ENCODE measurements around the gene DSE.

The DSE gene

GRCh38 chr6:116388924-116389323 lies 18.2 kb downstream of the DSE start:
- TF ChIP-seq, protein P1, sequence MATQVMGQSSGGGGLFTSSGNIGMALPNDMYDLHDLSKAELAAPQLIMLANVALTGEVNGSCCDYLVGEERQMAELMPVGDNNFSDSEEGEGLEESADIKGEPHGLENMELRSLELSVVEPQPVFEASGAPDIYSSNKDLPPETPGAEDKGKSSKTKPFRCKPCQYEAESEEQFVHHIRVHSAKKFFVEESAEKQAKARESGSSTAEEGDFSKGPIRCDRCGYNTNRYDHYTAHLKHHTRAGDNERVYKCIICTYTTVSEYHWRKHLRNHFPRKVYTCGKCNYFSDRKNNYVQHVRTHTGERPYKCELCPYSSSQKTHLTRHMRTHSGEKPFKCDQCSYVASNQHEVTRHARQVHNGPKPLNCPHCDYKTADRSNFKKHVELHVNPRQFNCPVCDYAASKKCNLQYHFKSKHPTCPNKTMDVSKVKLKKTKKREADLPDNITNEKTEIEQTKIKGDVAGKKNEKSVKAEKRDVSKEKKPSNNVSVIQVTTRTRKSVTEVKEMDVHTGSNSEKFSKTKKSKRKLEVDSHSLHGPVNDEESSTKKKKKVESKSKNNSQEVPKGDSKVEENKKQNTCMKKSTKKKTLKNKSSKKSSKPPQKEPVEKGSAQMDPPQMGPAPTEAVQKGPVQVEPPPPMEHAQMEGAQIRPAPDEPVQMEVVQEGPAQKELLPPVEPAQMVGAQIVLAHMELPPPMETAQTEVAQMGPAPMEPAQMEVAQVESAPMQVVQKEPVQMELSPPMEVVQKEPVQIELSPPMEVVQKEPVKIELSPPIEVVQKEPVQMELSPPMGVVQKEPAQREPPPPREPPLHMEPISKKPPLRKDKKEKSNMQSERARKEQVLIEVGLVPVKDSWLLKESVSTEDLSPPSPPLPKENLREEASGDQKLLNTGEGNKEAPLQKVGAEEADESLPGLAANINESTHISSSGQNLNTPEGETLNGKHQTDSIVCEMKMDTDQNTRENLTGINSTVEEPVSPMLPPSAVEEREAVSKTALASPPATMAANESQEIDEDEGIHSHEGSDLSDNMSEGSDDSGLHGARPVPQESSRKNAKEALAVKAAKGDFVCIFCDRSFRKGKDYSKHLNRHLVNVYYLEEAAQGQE (IDR thresholded peaks at IDR 0.05; ENCODE audit: low read depth): no peak
- no peak for TF ChIP-seq CEBPB (IDR thresholded peaks at IDR 0.05)
- TF ChIP-seq, protein P2, sequence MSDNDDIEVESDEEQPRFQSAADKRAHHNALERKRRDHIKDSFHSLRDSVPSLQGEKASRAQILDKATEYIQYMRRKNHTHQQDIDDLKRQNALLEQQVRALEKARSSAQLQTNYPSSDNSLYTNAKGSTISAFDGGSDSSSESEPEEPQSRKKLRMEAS (IDR thresholded peaks at IDR 0.05): no peak
- TF ChIP-seq YY1 (IDR thresholded peaks at IDR 0.05; ENCODE audit: low read depth): no peak
- no peak for TF ChIP-seq USF1 (IDR thresholded peaks at IDR 0.05)
- TF ChIP-seq TEAD4 (IDR thresholded peaks at IDR 0.05): no peak
- TF ChIP-seq CREB1 (IDR thresholded peaks at IDR 0.05; ENCODE audit: low read depth): no peak
- TF ChIP-seq NFIC (IDR thresholded peaks at IDR 0.05): no peak
- TF ChIP-seq RAD21 (IDR thresholded peaks at IDR 0.05; ENCODE audit: low read depth): no peak
- no peak for TF ChIP-seq EP300 (IDR thresholded peaks at IDR 0.05; ENCODE audit: borderline replicate concordance)
- no peak for TF ChIP-seq TAF1 (IDR thresholded peaks at IDR 0.05; ENCODE audit: low read depth)
- TF ChIP-seq TCF12 (IDR thresholded peaks at IDR 0.05; ENCODE audit: low read depth): no peak
- TF ChIP-seq FOXM1 (IDR thresholded peaks at IDR 0.05; ENCODE audit: borderline replicate concordance, low read depth): no peak
- TF ChIP-seq ZBTB7A (IDR thresholded peaks at IDR 0.05; ENCODE audit: low read depth): no peak
- TF ChIP-seq EGR1 (IDR thresholded peaks at IDR 0.05): no peak

DNA sequence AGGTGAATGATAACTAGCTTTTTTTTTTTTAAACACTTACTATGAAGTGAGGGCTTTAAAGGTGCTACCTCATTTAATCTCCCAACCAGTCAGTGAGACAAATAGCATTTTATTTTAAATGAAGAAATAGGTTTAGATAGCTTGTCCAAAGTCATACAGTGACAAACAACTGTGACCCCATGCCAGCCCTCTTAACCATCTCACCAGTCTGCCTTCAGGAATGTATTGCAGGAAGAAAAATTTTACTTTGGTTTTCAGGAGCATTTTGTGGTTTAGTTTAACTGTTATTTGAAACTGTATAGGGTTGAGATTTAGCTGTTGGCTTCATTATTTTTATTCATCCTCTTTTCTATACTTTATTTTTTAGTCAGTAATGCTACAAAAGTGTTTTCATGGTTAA lies 18.6 kb downstream of the DSE start:
- TF ChIP-seq USF1 (IDR thresholded peaks at IDR 0.05): no peak
- TF ChIP-seq ZBTB7A (IDR thresholded peaks at IDR 0.05; ENCODE audit: low read depth): no peak
- no peak for TF ChIP-seq YY1 (IDR thresholded peaks at IDR 0.05; ENCODE audit: low read depth)
- no peak for TF ChIP-seq EP300 (IDR thresholded peaks at IDR 0.05; ENCODE audit: borderline replicate concordance)
- no peak for TF ChIP-seq TAF1 (IDR thresholded peaks at IDR 0.05; ENCODE audit: low read depth)
- TF ChIP-seq CEBPB (IDR thresholded peaks at IDR 0.05): no peak
- no peak for TF ChIP-seq NFIC (IDR thresholded peaks at IDR 0.05)
- no peak for TF ChIP-seq FOXM1 (IDR thresholded peaks at IDR 0.05; ENCODE audit: borderline replicate concordance, low read depth)
- TF ChIP-seq EGR1 (IDR thresholded peaks at IDR 0.05): no peak
- TF ChIP-seq, protein P2 (IDR thresholded peaks at IDR 0.05): no peak
- TF ChIP-seq, protein P1 (IDR thresholded peaks at IDR 0.05; ENCODE audit: low read depth): no peak
- TF ChIP-seq CREB1 (IDR thresholded peaks at IDR 0.05; ENCODE audit: low read depth): no peak

DNA sequence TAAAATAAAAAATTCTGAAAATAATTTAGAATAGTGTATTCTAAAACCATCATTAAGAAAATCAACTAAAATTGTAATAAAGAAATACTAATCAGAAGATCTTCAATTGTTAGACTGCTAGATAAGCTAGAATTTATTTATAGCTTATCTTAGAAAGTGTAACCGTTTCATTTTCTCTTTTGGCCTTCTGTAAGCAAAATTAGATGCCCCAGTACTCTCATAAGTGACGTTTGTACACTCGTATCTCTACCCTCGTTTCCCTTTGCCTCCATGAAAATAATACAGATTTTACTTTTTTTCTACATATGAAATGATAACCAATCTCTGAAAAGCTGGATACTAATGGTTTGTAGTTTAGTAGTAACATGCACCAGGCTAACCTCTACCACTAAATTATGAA lies 19.8 kb downstream of the DSE start:
- TF ChIP-seq CEBPB (IDR thresholded peaks at IDR 0.05) (no peak), TEAD4 (IDR thresholded peaks at IDR 0.05) (no peak), USF1 (IDR thresholded peaks at IDR 0.05) (no peak), TCF12 (IDR thresholded peaks at IDR 0.05; ENCODE audit: low read depth) (no peak), RAD21 (IDR thresholded peaks at IDR 0.05; ENCODE audit: low read depth) (no peak), ZBTB7A (IDR thresholded peaks at IDR 0.05; ENCODE audit: low read depth) (no peak), CREB1 (IDR thresholded peaks at IDR 0.05; ENCODE audit: low read depth) (no peak), NFIC (IDR thresholded peaks at IDR 0.05) (no peak), EP300 (IDR thresholded peaks at IDR 0.05; ENCODE audit: borderline replicate concordance) (no peak), TAF1 (IDR thresholded peaks at IDR 0.05; ENCODE audit: low read depth) (no peak), FOXM1 (IDR thresholded peaks at IDR 0.05; ENCODE audit: borderline replicate concordance, low read depth) (no peak), YY1 (IDR thresholded peaks at IDR 0.05; ENCODE audit: low read depth) (no peak), EGR1 (IDR thresholded peaks at IDR 0.05) (no peak)
- TF ChIP-seq, protein P2 (IDR thresholded peaks at IDR 0.05): no peak
- TF ChIP-seq, protein P1 (IDR thresholded peaks at IDR 0.05; ENCODE audit: low read depth): no peak
